Activated gamma-delta T cell treated with Interleukin-2 at 50 U/mL for 16 hours (primary cell): ENCODE results near the gene CACNA1C.
"Not testable (repeated sequence)": the region's sequence is repeated elsewhere in the genome, so short reads cannot be mapped to it uniquely, and the experiment has no call there.

Experiments
- DNase-seq: peaks from one replicate; pipeline ENCODE4 v3.0.0-alpha.2; 2020

CACNA1C gene

GRCh38 chr12:2733493-2734355, 680.9 kb downstream of the CACNA1C start:
- DNase-seq: no peak

GRCh38 chr12:2735432-2735831, 682.6 kb downstream of the CACNA1C start:
- DNase-seq: no peak

GRCh38 chr12:2737656-2738241, 685.0 kb downstream of the CACNA1C start:
- DNase-seq: no peak

- no peak for DNase-seq
Observed at GRCh38 chr12:2739069-2739468, 686.3 kb downstream of the CACNA1C start.

- no peak for DNase-seq
Observed at GRCh38 chr12:2739832-2740641, 687.2 kb downstream of the CACNA1C start.

- DNase-seq: not testable (repeated sequence)
Observed at GRCh38 chr12:2742037-2742436, 689.2 kb downstream of the CACNA1C start.

GRCh38 chr12:2743478-2743877, 690.7 kb downstream of the CACNA1C start:
- no peak for DNase-seq

GRCh38 chr12:2745655-2746054, 692.9 kb downstream of the CACNA1C start:
- DNase-seq: no peak
